ENCODE results near the gene PHF2. TPM values are rescaled to one million over a fixed set of nuclear protein-coding genes. Genes with fewer than 3 reads are reported as not detected.

Gene PHF2
- total and polyA plus RNA-seq, 2 of the 8 experiments (the other 6 are each of a cell fraction or from before 2014, with no cell fraction given): 3.4 to 9.4 TPM

- POLR2A ChIA-PET (ENCODE audit: partially characterized antibody): no interaction called here
- Histone ChIP-seq H3K79me2 (ENCODE audit: control insufficient read depth in 1 of 2, insufficient read depth in 2 of 2, low read length in 2 of 2) (peaks cover 0 to 43% of the 10 kb centered on the region in 2 experiments; a peak in 2 of 4 replicates), H4K91ac (replicated peaks; ENCODE audit: insufficient read length, low read length) (no peak overlapping the region), H2BK5ac (ENCODE audit: low read depth, low read length) (no peak overlapping the region), H3K79me1 (ENCODE audit: low read depth, low read length) (peaks cover 20% of the 10 kb centered on the region), H3K23ac (ENCODE audit: insufficient read length) (no peak overlapping the region), H2AK5ac (ENCODE audit: low read depth, low read length) (0 out of 2 replicates have a peak overlapping the region, but pooled peaks have one; percentile 24), H3K4ac (replicated peaks; ENCODE audit: insufficient read length, low read depth, low read length) (no peak overlapping the region), H3K27me3 (replicated peaks in 1 of 4; ENCODE audit: control insufficient read depth in 3 of 4, extremely low read depth in 1 of 4, insufficient read depth in 3 of 4, low read length in 3 of 4) (no peaks in the 10 kb centered on the region), H2AFZ (ENCODE audit: low read length) (no peak overlapping the region), H3K14ac (ENCODE audit: insufficient read length) (no peak overlapping the region), H4K8ac (ENCODE audit: extremely low read depth, insufficient read depth, low read length) (no peak overlapping the region), H2BK20ac (ENCODE audit: low read length) (no peak overlapping the region), H3K4me3 (ENCODE audit: extremely low read depth in 1 of 4, insufficient read depth in 2 of 4, low read depth in 3 of 4, low read length in 4 of 4) (no peak overlapping the region), H4K20me1 (replicated peaks in 1 of 2; ENCODE audit: control insufficient read depth in 1 of 2, insufficient read depth in 2 of 2, low read length in 2 of 2) (peaks cover 2 to 5% of the 10 kb centered on the region in 2 experiments), H3K9me3 (ENCODE audit: insufficient read depth in 2 of 2, low read depth in 1 of 2, low read length in 1 of 2) (no peaks in the 10 kb centered on the region), H2BK15ac (ENCODE audit: low read length) (no peak overlapping the region), H3K9ac (replicated peaks in 1 of 4; ENCODE audit: extremely low read depth in 1 of 4, low read depth in 3 of 4, low read length in 3 of 4) (no peak overlapping the region), H2BK12ac (ENCODE audit: low read depth, low read length) (no peak overlapping the region), H3K4me1 (replicated peaks in 1 of 4; ENCODE audit: control insufficient read depth in 3 of 4, insufficient read depth in 4 of 4, low read length in 3 of 4) (peaks cover 0 to 7% (median 3%) of the 10 kb centered on the region in 4 experiments; a peak in 2 of 7 replicates), H3K23me2 (ENCODE audit: low read depth, low read length) (no peaks in the 10 kb centered on the region), H2BK120ac (replicated peaks; ENCODE audit: low read depth, low read length) (no peak overlapping the region), H3K56ac (replicated peaks; ENCODE audit: insufficient read length, low read depth, low read length) (no peak overlapping the region), H4K5ac (ENCODE audit: insufficient read length, low read depth, low read length) (no peak overlapping the region), H3K4me2 (ENCODE audit: insufficient read depth in 1 of 2, low read depth in 2 of 2, low read length in 2 of 2) (no peak overlapping the region), H3K18ac (ENCODE audit: extremely low read depth, low read length) (no peak overlapping the region), H3K27ac (ENCODE audit: low read depth, low read length) (no peak overlapping the region), H3K36me3 (ENCODE audit: control insufficient read depth in 2 of 4, insufficient read depth in 4 of 4, low read length in 3 of 4) (no peaks in the 10 kb centered on the region)
- DNase-seq (ENCODE audit: low read depth in 1 of 2, low spot score in 2 of 2) (no peak), FAIRE-seq (no peak)
- CTCF ChIA-PET (ENCODE audit: partially characterized antibody): interaction anchor here (2.2 kb wide), 1 partner anchor 10 kb away, joined by 12 read pairs; no protein-coding TSS in a partner anchor
- WGBS, 2 experiments (ENCODE audit: extremely low coverage in 1 of 2, insufficient coverage in 1 of 2, insufficient read length in 1 of 2, insufficient replicate concordance in 2 of 2, low coverage in 1 of 2, low lambda C conversion rate in 2 of 2, missing lambda C conversion rate in 1 of 2): 91% methylated on average over 13 of the region's 13 CpGs; no CpG with 5 or more reads in 1 of the 2 experiments
- no peak for TF ChIP-seq ASH2L (IDR thresholded peaks at IDR 0.05; ENCODE audit: low read length)
- TF ChIP-seq POLR2A (IDR thresholded peaks at IDR 0.05; ENCODE audit: control extremely low read depth in 1 of 2, low read depth in 2 of 2, low read length in 2 of 2): no peak
Measured at GRCh38 chr9:93586290-93587057, 10.1 kb downstream of the PHF2 start.

All from H1 (cell line).